EH (cell line): Measurements from ENCODE around the gene AGBL1.

ENCODE experiments used
- DNase-seq: peaks from one replicate; pipeline ENCODE4 v3.0.0-alpha.2; 2015; ENCODE audit warnings: low read depth

Gene AGBL1

DNA sequence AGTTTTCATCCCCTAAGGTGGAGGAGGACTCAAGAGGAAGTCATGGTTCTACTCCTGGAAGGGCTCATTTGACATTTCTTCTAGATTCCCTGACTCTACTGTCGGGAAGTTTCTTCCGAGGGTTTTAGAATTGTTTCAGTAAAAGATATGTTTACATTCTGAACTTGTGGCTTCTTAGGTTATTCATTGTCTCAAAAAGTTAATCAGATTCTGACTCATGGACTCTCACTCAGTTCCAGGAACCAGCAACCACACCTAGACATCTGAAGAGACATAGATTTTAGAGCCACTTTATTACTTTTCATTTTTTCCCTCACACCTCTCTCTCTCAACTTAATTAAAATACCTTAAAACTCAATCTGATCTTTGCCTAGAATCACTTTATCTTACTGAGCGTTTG is 862.6 kb downstream of the AGBL1 start:
- no peak for DNase-seq

GRCh38 chr15:86948719-86949118 is 869.0 kb downstream of the AGBL1 start:
- DNase-seq = no peak

DNA sequence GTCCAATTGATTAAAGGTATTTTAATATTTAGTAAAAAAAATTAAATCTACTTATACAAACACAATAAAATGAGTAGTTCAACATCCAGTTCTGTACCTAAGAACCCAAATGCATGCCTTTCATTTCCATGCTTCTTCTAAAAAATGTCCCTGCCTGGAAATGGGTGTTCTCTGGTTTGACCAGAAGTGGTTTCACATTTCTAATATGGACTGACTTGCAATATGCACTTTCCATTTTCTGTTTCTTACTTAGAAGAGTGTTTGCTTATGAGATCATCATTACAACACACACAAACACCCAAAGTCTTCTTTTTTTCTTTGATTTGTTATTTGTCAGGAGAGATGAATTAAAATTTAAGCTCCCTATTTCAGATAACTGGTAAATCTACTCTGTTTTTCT is 879.6 kb downstream of the AGBL1 start:
- no peak for DNase-seq

- DNase-seq = no peak
Observed at GRCh38 chr15:86961669-86962068, 882.0 kb downstream of the AGBL1 start.

DNA sequence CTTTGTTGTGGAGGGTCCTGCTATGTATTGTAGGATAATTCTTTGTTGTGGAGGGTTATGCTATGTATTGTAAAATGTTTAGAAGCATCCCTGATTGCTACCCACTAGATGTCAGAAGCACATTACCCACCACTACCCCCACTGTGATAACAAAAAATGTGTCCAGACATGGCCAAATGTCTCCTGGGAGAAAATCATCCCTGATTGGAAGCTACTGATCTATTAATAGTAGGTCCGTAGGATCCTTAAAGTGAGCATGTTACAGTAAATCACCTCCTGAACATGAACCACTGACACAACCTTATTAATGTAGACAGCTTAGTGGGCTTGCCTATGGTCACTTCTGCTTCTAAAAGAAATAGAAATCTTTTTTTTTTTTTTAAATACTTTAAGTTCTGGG is 884.6 kb downstream of the AGBL1 start:
- DNase-seq = no peak

- DNase-seq = no peak
Observed at GRCh38 chr15:86968244-86968643, 888.6 kb downstream of the AGBL1 start.

DNA sequence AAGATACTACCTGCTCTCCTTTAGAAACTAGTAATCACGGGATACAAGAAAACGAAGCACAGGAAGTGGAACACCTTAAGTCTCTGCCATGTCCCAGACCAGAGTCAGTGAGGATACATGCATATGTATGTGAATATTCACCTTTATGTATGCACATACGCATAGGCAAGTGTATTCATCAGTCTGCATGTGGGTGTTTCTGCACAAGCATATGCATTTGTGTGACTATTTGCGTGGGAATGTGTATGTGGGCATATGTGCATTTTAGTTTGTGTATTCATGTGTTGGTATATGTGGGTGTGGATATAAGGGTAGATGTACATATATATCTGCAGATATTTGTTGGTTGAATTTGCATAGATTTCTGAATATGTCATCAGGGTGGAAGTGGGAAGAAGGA is 889.7 kb downstream of the AGBL1 start:
- no peak for DNase-seq

DNA sequence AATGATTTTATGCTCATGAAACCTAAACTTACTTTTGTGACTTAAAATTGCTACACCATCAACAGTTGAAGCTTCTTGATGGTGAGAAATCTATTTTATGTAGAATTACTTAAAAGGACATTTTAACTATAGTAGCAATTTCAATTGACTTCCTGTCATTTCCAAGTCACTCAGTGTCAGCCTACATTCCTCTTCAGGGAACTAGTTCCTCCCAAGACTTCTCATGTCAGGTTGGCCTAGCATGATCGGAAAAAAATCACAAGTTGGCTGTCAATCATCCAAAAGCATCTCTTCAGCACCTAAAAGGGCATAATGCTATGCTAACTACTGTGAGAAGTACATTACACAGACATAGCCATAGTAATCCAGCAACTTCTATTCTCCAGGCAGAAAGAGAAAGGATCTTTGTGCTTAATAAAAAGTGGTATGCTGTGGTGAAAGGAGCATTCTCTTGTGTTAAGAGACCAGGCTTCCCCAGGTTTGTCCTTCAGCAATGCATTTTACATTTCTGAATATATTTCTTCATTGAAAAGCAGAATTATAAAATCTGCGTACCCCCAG is 893.7 kb downstream of the AGBL1 start:
- DNase-seq = no peak

GRCh38 chr15:86988033-86988432 is 908.4 kb downstream of the AGBL1 start:
- no peak for DNase-seq

DNA sequence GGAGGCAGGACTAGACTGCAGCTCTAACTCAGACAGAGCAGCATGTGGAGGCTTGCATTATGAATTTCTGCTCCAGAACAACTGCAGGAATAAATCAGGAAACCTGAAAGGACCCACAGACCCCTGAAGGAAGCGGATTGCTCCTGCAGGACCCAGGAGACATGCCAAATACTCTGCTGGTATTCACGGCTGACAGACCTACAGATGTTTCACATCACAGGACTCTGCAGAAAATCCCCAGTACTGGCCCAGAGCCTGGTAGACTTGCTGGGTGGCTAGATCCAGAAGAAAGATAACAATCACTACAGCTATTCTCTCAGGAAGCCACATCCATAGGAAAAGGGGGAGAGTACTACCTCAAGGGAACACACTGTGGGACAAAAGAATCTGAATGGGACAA is 942.1 kb downstream of the AGBL1 start:
- no peak for DNase-seq

- no peak for DNase-seq
Observed at GRCh38 chr15:87031540-87032230, 952.0 kb downstream of the AGBL1 start.

- no peak for DNase-seq
Observed at GRCh38 chr15:87032295-87032694, 952.6 kb downstream of the AGBL1 start.

DNA sequence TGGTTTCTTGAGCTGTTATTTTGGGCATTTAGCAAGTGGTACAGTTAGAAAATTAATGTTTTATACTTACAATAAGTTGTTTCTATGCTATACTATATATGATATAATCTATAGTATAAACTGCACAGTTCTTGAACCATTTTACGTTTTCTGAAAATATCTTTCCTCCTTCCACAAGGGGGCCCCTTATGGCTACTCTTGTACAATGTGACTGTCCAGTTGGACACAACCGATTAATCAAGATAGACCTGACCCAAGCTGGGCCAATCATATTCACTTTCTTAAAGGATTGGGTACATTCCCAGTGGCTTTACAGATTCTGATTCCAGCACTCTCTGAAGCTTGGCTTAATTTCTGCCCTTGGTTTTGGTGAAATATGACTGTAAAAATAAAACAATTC is 953.4 kb downstream of the AGBL1 start:
- peak; percentile 22 for DNase-seq

GRCh38 chr15:87034886-87035285 is 955.2 kb downstream of the AGBL1 start:
- DNase-seq = no peak

DNA sequence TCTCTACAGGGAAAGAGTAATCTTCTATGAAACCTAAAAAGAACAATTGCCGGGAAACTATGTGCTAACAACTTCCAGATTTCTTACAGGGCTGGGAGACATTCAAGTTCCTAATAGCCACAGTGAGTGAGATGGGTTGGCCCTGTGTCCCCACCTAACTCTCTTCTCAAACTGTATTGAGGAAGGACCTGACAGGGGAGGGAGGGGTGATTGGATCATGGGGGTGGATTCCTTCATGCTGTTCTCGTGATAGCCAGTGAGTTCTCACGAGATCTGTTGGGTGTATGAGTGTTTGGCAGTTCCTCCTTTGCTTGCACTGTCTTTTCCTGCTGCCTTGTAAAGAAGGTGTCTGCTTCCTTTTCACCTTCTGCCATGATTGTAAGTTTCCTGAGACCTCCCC is 958.7 kb downstream of the AGBL1 start:
- DNase-seq = no peak

DNA sequence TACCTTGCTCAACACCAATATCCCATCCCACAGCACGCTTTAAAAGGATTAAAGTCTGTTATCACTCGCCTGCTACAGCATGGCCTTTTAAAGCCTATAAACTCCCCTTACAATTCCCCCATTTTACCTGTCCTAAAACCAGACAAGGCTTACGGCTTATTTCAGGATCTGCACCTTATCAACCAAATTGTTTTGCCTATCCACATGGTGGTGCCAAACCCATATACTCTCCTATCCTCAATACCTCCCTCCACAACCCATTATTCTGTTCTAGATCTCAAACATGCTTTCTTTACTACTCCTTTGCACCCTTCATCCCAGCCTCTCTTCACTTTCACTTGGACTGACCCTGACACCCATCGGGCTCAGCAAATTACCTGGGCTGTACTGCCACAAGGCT is 962.9 kb downstream of the AGBL1 start:
- peak; percentile 17 for DNase-seq

DNA sequence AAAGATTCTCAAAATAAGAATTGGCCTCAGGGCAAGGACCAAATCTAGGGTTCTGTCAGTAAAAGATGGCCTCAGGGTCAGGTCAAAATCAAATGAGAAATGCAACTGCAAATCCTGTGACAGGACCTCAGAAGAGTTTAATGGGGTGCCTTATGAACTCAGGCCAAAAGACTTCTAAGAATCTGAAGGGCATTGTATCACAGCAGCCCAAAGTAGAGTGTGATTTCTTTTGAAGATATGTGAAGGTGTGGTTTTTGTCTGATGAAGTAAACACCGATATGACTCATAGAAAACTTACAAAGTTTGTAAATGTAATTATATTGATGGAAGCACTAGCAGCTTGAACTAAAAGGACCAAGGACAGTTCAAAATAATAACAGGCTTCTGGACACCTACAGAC is 966.1 kb downstream of the AGBL1 start:
- no peak for DNase-seq

- DNase-seq = no peak
Observed at GRCh38 chr15:87047203-87047965, 967.7 kb downstream of the AGBL1 start.
